GM18870 (cell line): ENCODE measurements around the gene CYP26A1.

Source experiments
- ATAC-seq: cut with Tn5 transposase; IDR thresholded peaks from one replicate; pipeline ENCODE4 v1.9.1; 2021; ENCODE audit warnings: moderate library complexity; ENCODE audit not compliant: unreplicated experiment

CYP26A1 gene

GRCh38 chr10:93073539-93074146 lies at the start of gene CYP26A1:
TSS of gene CYP26A1 (plus strand) at chr10:93073893. CDS start at chr10:93073935, 42 bp downstream.
- no peak for ATAC-seq

GRCh38 chr10:93026072-93026471 lies 47.6 kb upstream of the CYP26A1 start:
- no peak for ATAC-seq

- no peak for ATAC-seq
These were observed 46.2 kb upstream of the CYP26A1 start for GRCh38 chr10:93027508-93027907.

- ATAC-seq, result no peak
These were observed 44.8 kb upstream of the CYP26A1 start for GRCh38 chr10:93028883-93029282.

GRCh38 chr10:93030409-93030808 lies 43.3 kb upstream of the CYP26A1 start:
- ATAC-seq, result no peak

- no peak for ATAC-seq
These were observed 41.4 kb upstream of the CYP26A1 start for GRCh38 chr10:93032105-93032808.

GRCh38 chr10:93032809-93033137 lies 40.9 kb upstream of the CYP26A1 start:
- no peak for ATAC-seq

GRCh38 chr10:93034426-93034825 lies 39.3 kb upstream of the CYP26A1 start:
- ATAC-seq, result no peak

GRCh38 chr10:93039110-93039509 lies 34.6 kb upstream of the CYP26A1 start:
- no peak for ATAC-seq

GRCh38 chr10:93039721-93040120 lies 34.0 kb upstream of the CYP26A1 start:
- no peak for ATAC-seq

GRCh38 chr10:93054486-93054885 lies 19.2 kb upstream of the CYP26A1 start:
- no peak for ATAC-seq

- no peak for ATAC-seq
These were observed 15.6 kb upstream of the CYP26A1 start for GRCh38 chr10:93058139-93058538.

GRCh38 chr10:93059975-93060886 lies 13.5 kb upstream of the CYP26A1 start, which contains the start of gene CYP26C1:
TSS of gene CYP26C1 (plus strand) at chr10:93060798. CDS start at chr10:93061264, 466 bp downstream.
- ATAC-seq, result no peak

- no peak for ATAC-seq
These were observed 12.7 kb upstream of the CYP26A1 start for GRCh38 chr10:93060887-93061593.

- no peak for ATAC-seq
These were observed 11.8 kb upstream of the CYP26A1 start for GRCh38 chr10:93061594-93062513.

GRCh38 chr10:93062514-93063143 lies 11.1 kb upstream of the CYP26A1 start:
- ATAC-seq, result no peak

GRCh38 chr10:93063144-93063976 lies 10.3 kb upstream of the CYP26A1 start:
- ATAC-seq, result no peak

GRCh38 chr10:93063977-93064660 lies 9.6 kb upstream of the CYP26A1 start:
- ATAC-seq, result no peak
